ENCODE results near the gene MAP4K2.

Gene MAP4K2

DNA sequence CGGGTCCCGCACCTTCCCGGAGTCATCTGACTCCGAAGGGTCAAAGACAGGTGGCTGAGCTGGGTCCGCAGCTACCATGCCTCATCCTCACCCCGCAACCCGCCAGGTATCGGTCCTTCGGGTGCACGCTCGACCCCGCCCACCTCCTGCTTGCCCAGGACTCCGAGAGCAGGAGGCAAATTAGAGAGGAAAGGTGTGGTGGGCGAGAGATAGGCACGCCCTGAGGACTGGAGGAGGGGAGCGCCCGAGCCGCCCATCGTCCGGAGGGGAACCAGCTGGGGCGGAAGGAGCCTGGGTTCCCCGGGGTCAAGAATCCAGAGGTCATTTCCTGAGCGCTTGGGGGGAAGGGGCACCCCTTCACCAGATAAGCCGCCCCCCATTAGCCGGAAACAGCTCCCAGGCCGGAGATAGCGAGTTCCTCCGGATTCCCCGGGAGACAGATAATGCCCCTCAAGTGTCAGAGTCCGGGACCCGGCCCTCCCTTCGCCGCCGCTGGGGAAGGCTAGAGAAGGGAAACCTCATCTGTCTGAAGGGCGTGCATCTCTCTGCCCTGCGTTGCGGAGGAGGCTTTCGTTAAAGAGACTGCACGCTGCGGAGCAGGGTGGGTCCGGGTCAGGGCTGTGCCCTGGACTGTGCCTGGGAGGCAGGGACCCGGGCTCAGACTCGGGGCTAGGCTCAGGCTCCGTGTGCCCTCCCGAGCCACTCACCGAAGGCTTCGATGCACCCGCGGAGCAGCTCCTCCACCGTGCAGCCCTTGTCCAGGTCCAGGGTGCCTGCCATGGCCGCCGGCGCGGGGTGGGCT, 60.7 kb downstream of the MAP4K2 start:
- no peak for DNase-seq (ENCODE audit: low read depth in 2 of 2)
- no peak for TF ChIP-seq CTCF (IDR thresholded peaks at IDR 0.05; ENCODE audit: low read depth, low read length)
- peak overlapping the region; percentile 36 to 46 for H3K4me3 ChIP-seq (replicated peaks in 1 of 2; ENCODE audit: low read depth in 2 of 2, low read length in 2 of 2)

DNA sequence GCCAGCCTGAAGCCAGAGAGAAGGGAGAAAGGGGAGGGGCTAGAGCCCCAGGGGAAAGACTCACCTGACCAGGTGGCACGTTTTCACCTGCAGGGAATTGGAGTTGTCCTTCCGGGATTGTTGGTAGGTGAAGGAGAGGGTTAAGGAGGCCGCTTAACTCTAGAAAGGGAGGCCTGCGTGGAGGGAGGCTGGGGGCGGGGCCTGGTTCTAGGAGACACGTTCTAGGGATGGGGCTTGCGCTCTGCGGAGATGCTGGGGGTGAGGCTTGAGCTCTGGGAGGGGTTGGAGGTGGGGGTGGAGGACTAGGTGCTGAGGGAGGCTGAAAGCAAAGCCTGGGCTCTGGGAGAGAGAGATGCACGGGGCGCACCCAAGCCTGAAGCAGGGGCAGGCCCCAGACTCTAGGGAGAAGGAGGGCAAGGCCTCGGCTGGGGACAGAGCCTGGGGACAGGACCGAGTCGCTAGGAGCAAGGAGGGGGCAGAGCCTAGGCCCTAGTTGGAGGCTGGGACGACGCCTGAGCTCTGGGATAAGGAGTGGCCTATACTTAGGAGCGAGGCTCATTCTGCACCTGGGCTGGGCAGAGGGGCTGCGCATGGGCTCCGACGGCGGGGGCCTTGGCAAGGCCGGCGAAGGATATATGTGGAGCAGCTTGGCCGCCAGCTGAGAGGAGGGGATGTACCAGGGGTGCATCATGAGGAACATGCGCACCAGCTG, 61.5 kb downstream of the MAP4K2 start:
- no peak overlapping the region for H3K4me3 ChIP-seq (replicated peaks in 1 of 2; ENCODE audit: low read depth in 2 of 2, low read length in 2 of 2)
- no peak for DNase-seq (ENCODE audit: low read depth in 2 of 2)
- no peak for TF ChIP-seq CTCF (IDR thresholded peaks at IDR 0.05; ENCODE audit: low read depth, low read length)

- H3K4me3 ChIP-seq (replicated peaks in 1 of 2; ENCODE audit: low read depth in 2 of 2, low read length in 2 of 2): no peak overlapping the region
- DNase-seq (ENCODE audit: low read depth in 2 of 2): no peak
- TF ChIP-seq CTCF (IDR thresholded peaks at IDR 0.05; ENCODE audit: low read depth, low read length): no peak
Observed at GRCh38 chr11:64739871-64740270, 63.1 kb downstream of the MAP4K2 start.

- no peak overlapping the region for H3K4me3 ChIP-seq (replicated peaks in 1 of 2; ENCODE audit: low read depth in 2 of 2, low read length in 2 of 2)
- no peak for DNase-seq (ENCODE audit: low read depth in 2 of 2)
- no peak for TF ChIP-seq CTCF (IDR thresholded peaks at IDR 0.05; ENCODE audit: low read depth, low read length)
Observed at GRCh38 chr11:64736654-64737053, 66.4 kb downstream of the MAP4K2 start.

DNA sequence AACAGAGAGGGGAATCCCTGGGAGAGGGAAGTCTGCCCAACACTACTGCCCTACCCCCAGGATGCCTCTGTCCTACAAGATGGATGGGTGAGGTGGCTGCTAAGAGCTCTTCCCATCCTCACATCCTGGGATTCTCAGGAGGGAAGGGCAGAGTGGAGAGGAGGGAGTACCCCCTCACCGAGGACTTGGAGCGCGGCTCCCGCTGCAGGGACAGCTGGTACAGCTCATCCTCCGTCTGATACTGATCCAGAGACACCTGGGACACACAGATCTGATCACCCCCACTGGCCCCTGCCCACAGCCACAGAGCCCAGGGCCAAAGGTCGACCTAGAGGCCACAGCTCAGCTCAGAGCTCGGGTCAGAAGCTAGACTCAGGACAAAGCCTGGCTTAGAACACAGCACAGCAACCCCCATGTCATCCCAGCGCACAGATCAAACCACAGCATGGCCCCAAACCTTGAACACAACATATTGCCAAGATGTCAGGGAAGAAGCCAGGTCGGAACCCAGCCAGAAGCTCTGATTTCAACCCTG, 67.2 kb downstream of the MAP4K2 start:
- no peak for DNase-seq (ENCODE audit: low read depth in 2 of 2)
- no peak for TF ChIP-seq CTCF (IDR thresholded peaks at IDR 0.05; ENCODE audit: low read depth, low read length)
- no peak overlapping the region for H3K4me3 ChIP-seq (replicated peaks in 1 of 2; ENCODE audit: low read depth in 2 of 2, low read length in 2 of 2)

Data from cardiac fibroblast (primary cell).